B cell (primary cell): ENCODE measurements around the gene ZFPM1. TPM values are rescaled to one million over a fixed set of nuclear protein-coding genes. Genes with fewer than 3 reads are reported as not detected.

Experiments
- ATAC-seq: fragments of 200-7000 bp; cut with Tn5 transposase; one replicate; pipeline ENCODE4 v1.10.0; 2021; ENCODE audit warnings: low read depth, mild to moderate bottlenecking, moderate number of reproducible peaks, moderate library complexity
- CTCF ChIA-PET: fragments of 350-600 bp; sonication (Branson Sonifier 250); formaldehyde crosslinking; loops from one replicate; lab custom pipeline; 2021; ENCODE audit warnings: antibody characterized with exemption, inconsistent platforms; lab: Charles Lee
- POLR2A ChIA-PET: fragments of 350-600 bp; sonication (Branson Sonifier 250); formaldehyde crosslinking; loops from one replicate; lab custom pipeline; 2021; ENCODE audit warnings: antibody characterized with exemption; lab: Charles Lee
- DNase-seq: peaks from one replicate; pipeline ENCODE4 v3.0.0; 2013
- H2AFZ ChIP-seq: 2 replicates; pipeline ENCODE4 v1.6.1; 2012; ENCODE audit warnings: mild to moderate bottlenecking, low read depth, low read length; ENCODE audit not compliant: insufficient read depth, poor library complexity, severe bottlenecking
- H3K27ac ChIP-seq, 2 donors: 1 replicate in 1 of 2; 2 replicates in 1 of 2; pipeline ENCODE4 v1.5.1; 2012 to 2013; ENCODE audit warnings: low read length in 2 of 2, mild to moderate bottlenecking in 2 of 2, moderate library complexity in 1 of 2
- H3K27me3 ChIP-seq, 4 experiments: fragments of 200-600 bp in 1 of 4; sonication (generic) in 1 of 4; replicated peaks in 1 of 4; 1 replicate in 2 of 4; 2 replicates in 2 of 4; pipeline versions ENCODE4 v1.6.1 to v1.7.0; 2013 to 2016; ENCODE audit warnings: low read length in 3 of 4, mild to moderate bottlenecking in 2 of 4, mixed read lengths in 1 of 4, moderate library complexity in 1 of 4; ENCODE audit not compliant: insufficient read depth in 4 of 4, control insufficient read depth in 3 of 4; ENCODE audit errors: control extremely low read depth in 1 of 4
- H3K36me3 ChIP-seq, 2 experiments: replicated peaks in 1 of 2; 1 replicate in 1 of 2; 2 replicates in 1 of 2; pipeline versions ENCODE4 v1.6.1 to v1.7.1; 2013; ENCODE audit warnings: low read length in 1 of 2; ENCODE audit not compliant: insufficient read depth in 2 of 2, control insufficient read depth in 1 of 2; ENCODE audit errors: control extremely low read depth in 1 of 2, extremely low read depth in 1 of 2
- H3K4me1 ChIP-seq, 2 donors: fragments of 200-600 bp in 1 of 2; sonication (generic) in 1 of 2; 1 replicate in 1 of 2; 2 replicates in 1 of 2; pipeline versions ENCODE4 v1.5.1 to v1.6.1; 2013 to 2017; ENCODE audit warnings: low read length in 2 of 2; ENCODE audit not compliant: control insufficient read depth in 2 of 2, insufficient read depth in 2 of 2
- H3K4me2 ChIP-seq: replicated peaks from 2 replicates; pipeline ENCODE3; 2012; ENCODE audit warnings: mild to moderate bottlenecking, low read depth, low read length; ENCODE audit not compliant: poor library complexity, severe bottlenecking
- H3K4me3 ChIP-seq, 5 experiments: fragments of 200-600 bp in 1 of 5; sonication (generic) in 1 of 5; 1 replicate in 3 of 5; 2 replicates in 2 of 5; pipeline versions ENCODE4 v1.5.1 to v1.7.0; 2011 to 2016; ENCODE audit warnings: low read length in 4 of 5, mild to moderate bottlenecking in 4 of 5, low read depth in 2 of 5, control low read depth in 1 of 5, moderate library complexity in 1 of 5; ENCODE audit not compliant: insufficient read depth in 1 of 5; ENCODE audit errors: control extremely low read depth in 1 of 5, extremely low read depth in 1 of 5
- H3K79me2 ChIP-seq: fragments of 200-600 bp; sonication (generic); one replicate; pipeline ENCODE4 v1.6.0; 2016; ENCODE audit warnings: low read length; ENCODE audit not compliant: control insufficient read depth, insufficient read depth
- H3K9ac ChIP-seq: fragments of 200-600 bp; sonication (generic); 2 replicates; pipeline ENCODE4 v1.6.1; 2017; ENCODE audit warnings: mild to moderate bottlenecking, low read length, moderate library complexity
- H3K9me3 ChIP-seq, 3 donors: one replicate each; pipeline versions ENCODE4 v1.6.1 to v1.7.1; 2013; ENCODE audit warnings: low read length in 2 of 3; ENCODE audit not compliant: control insufficient read depth in 2 of 3, insufficient read depth in 1 of 3; ENCODE audit errors: control extremely low read depth in 1 of 3
- H4K20me1 ChIP-seq: 2 replicates; pipeline ENCODE4 v1.6.0; 2012; ENCODE audit warnings: mild to moderate bottlenecking, low read length; ENCODE audit not compliant: insufficient read depth, control insufficient read depth, poor library complexity, severe bottlenecking
- H3K27ac Mint-ChIP-seq: one replicate; pipeline ENCODE4 v1.8.0; 2021; ENCODE audit warnings: mixed read lengths
- H3K27me3 Mint-ChIP-seq: one replicate; pipeline ENCODE4 v1.8.0; 2021; ENCODE audit warnings: mixed read lengths
- H3K4me1 Mint-ChIP-seq: one replicate; pipeline ENCODE4 v1.8.0; 2021; ENCODE audit warnings: mixed read lengths
- H3K4me3 Mint-ChIP-seq: one replicate; pipeline ENCODE4 v1.8.0; 2021; ENCODE audit warnings: mixed read lengths
- H3K9me3 Mint-ChIP-seq: one replicate; pipeline ENCODE4 v1.8.0; 2022; ENCODE audit warnings: mixed read lengths; ENCODE audit not compliant: insufficient read depth
- EZH2 ChIP-seq: IDR thresholded peaks from 2 replicates; pipeline ENCODE4 v1.6.1; 2012; ENCODE audit warnings: borderline replicate concordance, low read depth, mild to moderate bottlenecking, moderate library complexity, low read length; ENCODE audit not compliant: insufficient read depth, poor library complexity, severe bottlenecking
- WGBS: methylation state at CpG from one replicate; pipeline ENCODE4 v1.1.5; 2013; ENCODE audit warnings: missing lambda C conversion rate; ENCODE audit not compliant: insufficient coverage; 5-methylcytosine and 5-hydroxymethylcytosine counted together
- intact Hi-C: fragments of 100-400 bp; cut with micrococcal nuclease; formaldehyde crosslinking; loops from one replicate; pipeline ENCODE4 v1.10.0; 2022
- polyA plus RNA-seq: library from polyadenylated mRNA; depleted of rRNA; stranded (reverse); fragments of >200 nt; gene quantifications from 2 replicates; pipeline ENCODE4 v1.2.3, GENCODE V29; 2012
- total RNA-seq, 2 donors: library from RNA; stranded (reverse); fragments of 120-200 nt in 1 of 2; gene quantifications; 1 replicate in 1 of 2; 2 replicates in 1 of 2; pipeline versions ENCODE4 v1.2.3 to v1.2.4, GENCODE V29; 2013 to 2022
- TF ChIP-seq, protein P1 (sequence below): fragments of 200-600 bp; IDR thresholded peaks from one replicate; pipeline ENCODE4 v1.8.0; 2022; ENCODE audit warnings: antibody characterized with exemption, mild to moderate bottlenecking

The ZFPM1 gene
- total and polyA plus RNA-seq, 2 donors (not counting 1 experiment from before 2014, with no cell fraction given): 4.3 to 34.6 TPM

DNA sequence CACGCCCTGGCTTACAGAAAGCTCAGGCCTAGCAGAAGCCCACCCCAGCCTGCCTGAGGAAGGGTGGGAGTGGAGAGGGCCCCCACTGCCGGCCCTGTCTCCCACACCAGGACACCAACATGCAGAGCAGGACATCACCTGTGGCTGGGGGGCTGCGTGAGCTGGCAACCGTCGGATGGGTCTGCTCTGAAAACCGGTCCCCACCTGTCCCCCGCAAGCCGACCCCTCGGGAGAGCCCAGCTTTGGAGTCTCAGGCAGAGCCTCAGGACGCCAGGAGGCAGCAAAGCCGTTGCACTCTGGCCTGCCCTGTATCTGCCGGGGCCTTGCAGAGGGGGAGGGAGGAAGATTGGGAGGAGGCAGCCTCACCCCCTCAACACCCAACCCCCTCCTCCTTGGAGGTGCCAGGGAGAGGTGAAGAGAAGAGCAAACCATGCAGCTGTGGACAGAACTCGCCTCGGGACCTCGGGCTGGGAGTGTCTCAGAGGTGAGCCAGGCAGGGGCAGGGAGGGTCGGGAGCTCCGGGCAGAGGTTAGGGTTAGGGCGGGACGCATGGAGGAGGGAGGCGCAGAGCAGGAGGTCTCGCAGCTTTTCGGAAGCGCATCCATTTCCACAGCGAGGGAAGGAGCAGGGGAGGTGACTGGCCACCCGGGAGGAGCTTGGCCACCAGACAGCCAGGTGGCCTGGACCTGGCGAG, 86.7 kb downstream of the ZFPM1 start:
- ChIA-PET POLR2A (no interaction called here), CTCF (no interaction called here)
- no peak overlapping the region for H2AFZ ChIP-seq
- H3K4me2 ChIP-seq: no peak overlapping the region
- TF ChIP-seq EZH2: no peak
- TF ChIP-seq, protein P1, sequence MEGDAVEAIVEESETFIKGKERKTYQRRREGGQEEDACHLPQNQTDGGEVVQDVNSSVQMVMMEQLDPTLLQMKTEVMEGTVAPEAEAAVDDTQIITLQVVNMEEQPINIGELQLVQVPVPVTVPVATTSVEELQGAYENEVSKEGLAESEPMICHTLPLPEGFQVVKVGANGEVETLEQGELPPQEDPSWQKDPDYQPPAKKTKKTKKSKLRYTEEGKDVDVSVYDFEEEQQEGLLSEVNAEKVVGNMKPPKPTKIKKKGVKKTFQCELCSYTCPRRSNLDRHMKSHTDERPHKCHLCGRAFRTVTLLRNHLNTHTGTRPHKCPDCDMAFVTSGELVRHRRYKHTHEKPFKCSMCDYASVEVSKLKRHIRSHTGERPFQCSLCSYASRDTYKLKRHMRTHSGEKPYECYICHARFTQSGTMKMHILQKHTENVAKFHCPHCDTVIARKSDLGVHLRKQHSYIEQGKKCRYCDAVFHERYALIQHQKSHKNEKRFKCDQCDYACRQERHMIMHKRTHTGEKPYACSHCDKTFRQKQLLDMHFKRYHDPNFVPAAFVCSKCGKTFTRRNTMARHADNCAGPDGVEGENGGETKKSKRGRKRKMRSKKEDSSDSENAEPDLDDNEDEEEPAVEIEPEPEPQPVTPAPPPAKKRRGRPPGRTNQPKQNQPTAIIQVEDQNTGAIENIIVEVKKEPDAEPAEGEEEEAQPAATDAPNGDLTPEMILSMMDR: no peak
- H3K4me3 ChIP-seq: no peak overlapping the region
- H4K20me1 ChIP-seq: peaks cover 10% of the 10 kb centered on the region
- H3K4me1 ChIP-seq: peaks cover 7 to 10% of the 10 kb centered on the region in 2 donors
- peaks cover 2 to 39% (median 25%) of the 10 kb centered on the region in 3 donors for H3K9me3 ChIP-seq
- peaks cover 9% of the 10 kb centered on the region for H3K79me2 ChIP-seq
- Mint-ChIP-seq H3K4me3 (no peak overlapping the region), H3K27me3 (peaks cover 8% of the 10 kb centered on the region), H3K4me1 (peaks cover 8% of the 10 kb centered on the region), H3K27ac (no peak overlapping the region), H3K9me3 (peaks cover 6% of the 10 kb centered on the region)
- no peak overlapping the region for H3K27ac ChIP-seq
- WGBS: 44% methylated on average over 21 of the region's 26 CpGs
- peaks cover 0 to 2% of the 10 kb centered on the region in 2 experiments for H3K36me3 ChIP-seq
- intact Hi-C loops: no loop called here
- no peak for DNase-seq
- peaks cover 0 to 39% (median 9%) of the 10 kb centered on the region in 4 experiments for H3K27me3 ChIP-seq
- ATAC-seq: no peak
- no peak overlapping the region for H3K9ac ChIP-seq

DNA sequence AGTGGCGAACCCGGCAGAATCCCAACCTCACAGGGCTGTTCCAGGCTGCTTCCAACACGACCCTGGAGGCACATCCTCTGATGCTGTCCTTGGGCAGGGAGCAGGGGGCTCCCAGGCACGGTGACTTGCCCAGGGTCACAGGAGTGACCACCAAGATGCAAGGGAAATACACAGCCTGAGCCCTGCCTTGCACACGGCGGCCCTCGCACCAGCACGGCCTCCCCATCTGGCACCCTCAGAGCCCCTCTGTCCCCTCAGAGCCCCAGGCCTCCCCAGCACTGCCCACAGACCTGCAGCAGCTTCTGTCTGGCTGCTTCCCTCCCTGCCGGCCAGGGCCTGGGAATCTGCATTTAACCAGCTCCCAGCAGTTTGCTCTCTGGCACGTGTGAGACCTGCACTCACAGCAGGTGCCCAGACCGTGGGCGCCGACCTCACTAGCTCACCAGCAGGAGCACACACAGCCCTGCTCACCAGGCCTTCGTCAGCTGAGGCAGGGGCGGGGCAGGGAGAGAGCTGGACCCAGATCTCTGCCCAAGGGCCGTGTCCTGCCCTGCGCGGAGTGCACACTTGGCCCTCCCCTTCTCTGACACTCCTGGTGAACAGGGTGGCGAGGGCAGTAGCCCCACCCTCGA, 87.4 kb downstream of the ZFPM1 start:
- ChIA-PET POLR2A (no interaction called here), CTCF (no interaction called here)
- no peak for DNase-seq
- no peak overlapping the region for H3K4me2 ChIP-seq
- peaks cover 6% of the 10 kb centered on the region for H3K9me3 Mint-ChIP-seq
- peaks cover 2 to 45% (median 25%) of the 10 kb centered on the region in 3 donors for H3K9me3 ChIP-seq
- H3K27ac Mint-ChIP-seq: no peak overlapping the region
- ATAC-seq: no peak
- H3K27me3 ChIP-seq: peaks cover 0 to 45% (median 9%) of the 10 kb centered on the region in 4 experiments
- H3K27ac ChIP-seq: no peak overlapping the region
- intact Hi-C loops: no loop called here
- H3K4me1 ChIP-seq: peaks cover under 1 to 3% of the 10 kb centered on the region in 2 donors
- no peak overlapping the region for H2AFZ ChIP-seq
- 59% methylated on average over 18 of the region's 20 CpGs for WGBS
- no peak overlapping the region for H3K4me3 ChIP-seq
- no peak overlapping the region for H3K4me3 Mint-ChIP-seq
- peaks cover 8% of the 10 kb centered on the region for H3K27me3 Mint-ChIP-seq
- H3K4me1 Mint-ChIP-seq: peaks cover 6% of the 10 kb centered on the region
- H4K20me1 ChIP-seq: peaks cover 3% of the 10 kb centered on the region
- no peaks in the 10 kb centered on the region for H3K36me3 ChIP-seq
- H3K9ac ChIP-seq: no peak overlapping the region
- peaks cover 2% of the 10 kb centered on the region for H3K79me2 ChIP-seq
- no peak for TF ChIP-seq EZH2
- TF ChIP-seq, protein P1: no peak
